NCI-H460 (cell line): ENCODE measurements around the gene SSTR4. TPM values are rescaled to one million over a fixed set of nuclear protein-coding genes. Genes with fewer than 3 reads are reported as not detected.

Experiments used
- DNase-seq: peaks from one replicate; pipeline ENCODE4 v3.0.0-alpha.2; 2016; ENCODE audit warnings: low read depth; ENCODE audit errors: extremely low read depth
- total RNA-seq: library from RNA; depleted of rRNA; stranded (reverse); fragments of >200 nt; shearing (Covaris generic); gene quantifications from 2 replicates; pipeline ENCODE4 v1.2.3, GENCODE V29; 2014; rRNA removed

Gene SSTR4
- total RNA-seq, 1 experiment from 2014 or later: not detected

- DNase-seq: no peak
Observed at GRCh38 chr20:23085436-23086055, 50.4 kb downstream of the SSTR4 start.

DNA sequence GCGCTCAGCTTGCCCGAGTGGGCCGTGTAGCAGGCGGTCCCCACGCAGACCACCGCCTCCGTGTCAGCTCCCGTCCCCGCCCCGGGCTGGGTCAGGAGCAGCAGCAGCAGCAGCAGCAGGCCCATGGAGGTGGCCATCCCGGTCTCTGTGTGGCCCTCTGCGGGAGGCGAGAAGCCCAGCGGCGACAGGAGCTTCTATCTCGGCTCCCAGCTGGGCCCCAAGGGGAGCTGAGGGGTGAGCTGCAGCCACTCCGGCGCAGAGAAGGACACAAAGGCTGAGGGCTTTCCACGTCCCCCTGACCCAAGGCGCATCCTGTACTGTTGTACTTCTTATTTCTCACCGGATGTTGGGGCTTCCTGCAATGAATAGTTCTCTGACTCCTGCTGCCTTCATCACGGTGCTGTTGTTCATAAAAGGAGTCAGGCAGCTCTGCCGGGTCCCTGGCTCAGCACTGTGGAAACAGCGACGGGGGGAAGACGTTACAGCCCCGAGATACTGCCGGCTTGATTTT is 51.0 kb downstream of the SSTR4 start, which contains the start of gene CD93:
TSS of gene CD93 (minus strand) at position 269 of the 511 bp plus-strand sequence. CDS start at position 137, 132 bp downstream.
- no peak for DNase-seq

DNA sequence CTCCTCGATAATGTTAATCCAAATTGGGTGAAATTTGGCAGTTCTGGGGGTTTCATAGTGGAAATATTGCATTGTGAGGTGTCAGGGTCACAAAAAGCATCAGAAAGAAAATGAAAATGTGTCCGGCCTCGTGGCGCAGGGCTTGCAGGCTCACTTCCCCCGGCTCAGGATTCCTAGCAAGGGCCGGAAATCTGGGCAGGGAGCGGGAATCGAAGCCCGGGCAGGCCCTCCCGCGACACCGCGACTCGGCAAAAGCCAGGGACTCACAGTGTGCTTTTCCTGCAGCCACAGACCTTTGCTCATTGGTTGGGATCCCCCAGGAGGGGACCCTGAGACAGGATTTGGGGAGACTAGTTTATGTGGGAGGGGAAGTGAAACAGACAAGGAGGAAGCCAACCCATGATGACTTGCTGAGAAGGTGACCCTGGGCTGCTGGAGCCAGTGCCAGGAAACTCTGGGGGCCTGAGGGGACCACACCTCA is 51.9 kb downstream of the SSTR4 start:
- no peak for DNase-seq

GRCh38 chr20:23087587-23088251 is 52.6 kb downstream of the SSTR4 start:
- no peak for DNase-seq

Other genes with a start within 250 kb of the SSTR4 start
- gene THBD, start 14.4 kb downstream of the SSTR4 start, total RNA-seq: 13.6 and 15.8 TPM in 2 replicates
- not detected in 2 replicates for gene CD93, start 51.0 kb downstream of the SSTR4 start, total RNA-seq